Spleen (tissue), 7 donors: ENCODE measurements around the gene CIC.

Experiments
- POLR2A ChIP-seq, 3 donors: fragments of 450-650 bp; IDR thresholded peaks; one replicate each; pipeline ENCODE4 v1.5.1; 2017; ENCODE audit warnings: antibody characterized with exemption in 3 of 3, mild to moderate bottlenecking in 1 of 3
- POLR2AphosphoS5 ChIP-seq, 3 donors: sonication (generic); formaldehyde crosslinking; IDR thresholded peaks; one replicate each; pipeline ENCODE4 v1.5.1; 2017; ENCODE audit warnings: antibody characterized with exemption in 3 of 3
- TF ChIP-seq, protein P1 (sequence below), 11 experiments: fragments of 200-600 bp in 7 of 11; fragments of 450-650 bp in 4 of 11; sonication (generic) in 4 of 11; IDR thresholded peaks in 8 of 11; conservative IDR thresholded peaks in 3 of 11; 1 replicate in 7 of 11; 2 replicates in 4 of 11; pipeline versions ENCODE4 v1.4.0 to v1.8.0; 2016 to 2021; ENCODE audit warnings: antibody characterized with exemption in 11 of 11, inconsistent platforms in 4 of 11, mild to moderate bottlenecking in 1 of 11
- donor health status: DM: no; HTN: no; CAD: no; lungs with moderate emphysema.
- donor health status: DM: no; HTN: no; CAD: no.
- donor health status: DM: no; HTN: no; CAD: no.

DNA sequence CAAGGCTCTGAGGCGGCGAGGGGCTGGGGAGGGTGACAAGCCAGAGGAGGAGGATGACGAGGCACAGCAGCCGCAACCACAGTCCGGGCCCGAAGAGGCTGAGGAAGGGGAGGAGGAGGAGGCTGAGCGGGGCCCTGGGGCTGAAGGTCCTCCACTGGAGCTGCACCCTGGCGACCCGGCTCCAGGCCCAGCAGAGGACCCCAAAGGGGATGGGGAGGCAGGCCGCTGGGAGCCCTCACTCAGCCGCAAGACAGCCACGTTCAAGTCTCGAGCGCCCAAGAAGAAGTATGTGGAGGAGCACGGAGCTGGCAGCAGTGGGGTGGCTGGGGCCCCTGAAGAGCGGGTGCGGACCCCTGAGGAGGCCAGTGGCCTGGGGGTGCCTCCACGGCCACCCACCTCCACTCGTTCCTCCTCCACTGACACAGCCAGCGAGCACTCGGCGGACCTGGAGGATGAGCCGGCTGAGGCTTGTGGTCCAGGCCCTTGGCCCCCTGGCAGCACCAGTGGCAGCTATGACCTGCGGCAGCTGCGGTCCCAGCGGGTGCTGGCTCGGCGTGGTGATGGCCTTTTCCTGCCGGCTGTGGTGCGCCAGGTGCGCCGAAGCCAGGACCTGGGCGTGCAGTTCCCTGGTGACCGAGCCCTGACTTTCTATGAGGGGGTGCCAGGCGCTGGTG lies 2.9 kb downstream of the CIC start:
- no peak for TF ChIP-seq POLR2AphosphoS5 (IDR thresholded peaks at IDR 0.05)
- TF ChIP-seq, protein P1, sequence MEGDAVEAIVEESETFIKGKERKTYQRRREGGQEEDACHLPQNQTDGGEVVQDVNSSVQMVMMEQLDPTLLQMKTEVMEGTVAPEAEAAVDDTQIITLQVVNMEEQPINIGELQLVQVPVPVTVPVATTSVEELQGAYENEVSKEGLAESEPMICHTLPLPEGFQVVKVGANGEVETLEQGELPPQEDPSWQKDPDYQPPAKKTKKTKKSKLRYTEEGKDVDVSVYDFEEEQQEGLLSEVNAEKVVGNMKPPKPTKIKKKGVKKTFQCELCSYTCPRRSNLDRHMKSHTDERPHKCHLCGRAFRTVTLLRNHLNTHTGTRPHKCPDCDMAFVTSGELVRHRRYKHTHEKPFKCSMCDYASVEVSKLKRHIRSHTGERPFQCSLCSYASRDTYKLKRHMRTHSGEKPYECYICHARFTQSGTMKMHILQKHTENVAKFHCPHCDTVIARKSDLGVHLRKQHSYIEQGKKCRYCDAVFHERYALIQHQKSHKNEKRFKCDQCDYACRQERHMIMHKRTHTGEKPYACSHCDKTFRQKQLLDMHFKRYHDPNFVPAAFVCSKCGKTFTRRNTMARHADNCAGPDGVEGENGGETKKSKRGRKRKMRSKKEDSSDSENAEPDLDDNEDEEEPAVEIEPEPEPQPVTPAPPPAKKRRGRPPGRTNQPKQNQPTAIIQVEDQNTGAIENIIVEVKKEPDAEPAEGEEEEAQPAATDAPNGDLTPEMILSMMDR (IDR thresholded peaks at IDR 0.05 in 8 of 11, conservative IDR thresholded peaks at IDR 0.05 in 3 of 11): no peak
- TF ChIP-seq POLR2A (IDR thresholded peaks at IDR 0.05): no peak
